22Rv1 (cell line): ENCODE data around the gene LRRC4B.

Experiments
- CTCF ChIP-seq: fragments of 450-650 bp; IDR thresholded peaks from 2 replicates; pipeline ENCODE4 v1.5.1; 2017; ENCODE audit warnings: mild to moderate bottlenecking
- ZFX ChIP-seq: fragments of 450-650 bp; IDR thresholded peaks from 2 replicates; pipeline ENCODE4 v1.6.1; 2017; ENCODE audit warnings: antibody characterized with exemption, borderline replicate concordance

GRCh38 chr19:50548191-50549058 lies 19.8 kb downstream of the LRRC4B start:
- TF ChIP-seq CTCF (no peak), ZFX (no peak)
